ENCODE data around the gene EPM2AIP1.

The EPM2AIP1 gene

DNA sequence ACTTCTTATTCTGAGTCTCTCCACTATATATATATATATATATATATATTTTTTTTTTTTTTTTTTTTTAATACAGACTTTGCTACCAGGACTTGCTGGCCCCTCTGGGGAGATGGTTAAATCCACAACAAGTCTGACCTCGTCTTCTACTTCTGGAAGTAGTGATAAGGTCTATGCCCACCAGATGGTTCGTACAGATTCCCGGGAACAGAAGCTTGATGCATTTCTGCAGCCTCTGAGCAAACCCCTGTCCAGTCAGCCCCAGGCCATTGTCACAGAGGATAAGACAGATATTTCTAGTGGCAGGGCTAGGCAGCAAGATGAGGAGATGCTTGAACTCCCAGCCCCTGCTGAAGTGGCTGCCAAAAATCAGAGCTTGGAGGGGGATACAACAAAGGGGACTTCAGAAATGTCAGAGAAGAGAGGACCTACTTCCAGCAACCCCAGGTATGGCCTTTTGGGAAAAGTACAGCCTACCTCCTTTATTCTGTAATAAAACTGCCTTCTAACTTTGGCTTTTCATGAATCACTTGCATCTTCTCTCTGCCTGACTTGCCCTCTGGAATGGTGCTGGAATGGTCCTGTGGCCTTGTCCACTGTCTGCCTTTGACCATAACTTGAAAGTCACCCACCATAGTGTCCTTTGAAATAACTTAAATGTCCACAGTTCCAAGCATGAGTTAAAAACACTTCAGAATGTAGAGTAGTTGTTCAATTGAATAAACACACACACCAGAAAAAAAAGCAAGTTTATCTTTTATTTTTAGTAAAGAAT is 32.8 kb upstream of the EPM2AIP1 start:
- H3K4me3 ChIP-seq (ENCODE audit: control insufficient read depth, low read depth, low read length), result no peak overlapping the region
- DNase-seq (ENCODE audit: low read depth), result no peak
- TF ChIP-seq, protein P1, sequence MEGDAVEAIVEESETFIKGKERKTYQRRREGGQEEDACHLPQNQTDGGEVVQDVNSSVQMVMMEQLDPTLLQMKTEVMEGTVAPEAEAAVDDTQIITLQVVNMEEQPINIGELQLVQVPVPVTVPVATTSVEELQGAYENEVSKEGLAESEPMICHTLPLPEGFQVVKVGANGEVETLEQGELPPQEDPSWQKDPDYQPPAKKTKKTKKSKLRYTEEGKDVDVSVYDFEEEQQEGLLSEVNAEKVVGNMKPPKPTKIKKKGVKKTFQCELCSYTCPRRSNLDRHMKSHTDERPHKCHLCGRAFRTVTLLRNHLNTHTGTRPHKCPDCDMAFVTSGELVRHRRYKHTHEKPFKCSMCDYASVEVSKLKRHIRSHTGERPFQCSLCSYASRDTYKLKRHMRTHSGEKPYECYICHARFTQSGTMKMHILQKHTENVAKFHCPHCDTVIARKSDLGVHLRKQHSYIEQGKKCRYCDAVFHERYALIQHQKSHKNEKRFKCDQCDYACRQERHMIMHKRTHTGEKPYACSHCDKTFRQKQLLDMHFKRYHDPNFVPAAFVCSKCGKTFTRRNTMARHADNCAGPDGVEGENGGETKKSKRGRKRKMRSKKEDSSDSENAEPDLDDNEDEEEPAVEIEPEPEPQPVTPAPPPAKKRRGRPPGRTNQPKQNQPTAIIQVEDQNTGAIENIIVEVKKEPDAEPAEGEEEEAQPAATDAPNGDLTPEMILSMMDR (IDR thresholded peaks at IDR 0.05; ENCODE audit: control insufficient read depth, insufficient read depth, low read depth, low read length, missing control alignments), result no peak

DNA sequence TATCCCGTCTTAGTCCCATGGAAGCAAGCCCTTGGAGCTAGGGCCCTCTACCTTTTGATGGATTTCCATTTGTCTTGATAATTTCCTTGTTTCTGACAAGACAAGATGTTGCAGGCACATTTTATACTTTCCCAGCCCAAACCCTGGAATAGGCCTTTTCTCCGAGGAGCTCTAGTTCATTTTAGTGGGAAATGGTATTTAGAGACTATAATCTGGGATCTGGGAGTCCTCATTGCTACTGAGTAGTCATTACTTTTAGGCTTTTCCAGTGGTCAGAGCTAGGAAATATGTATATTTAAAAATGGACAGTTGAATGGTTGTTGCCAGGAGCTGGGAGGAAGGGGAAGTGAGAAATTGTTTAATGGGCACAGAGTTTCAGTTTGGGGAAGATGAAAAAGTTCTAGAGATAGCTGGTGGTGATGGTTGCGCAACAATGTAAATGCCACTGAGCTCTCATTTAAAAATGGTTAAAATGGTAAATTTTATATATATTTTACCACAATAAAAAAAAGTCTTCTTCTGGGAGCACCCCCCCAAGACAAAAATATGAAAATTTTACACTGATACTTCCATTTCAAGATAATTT is 32.0 kb upstream of the EPM2AIP1 start:
- no peak for DNase-seq (ENCODE audit: low read depth)
- TF ChIP-seq, protein P1 (IDR thresholded peaks at IDR 0.05; ENCODE audit: control insufficient read depth, insufficient read depth, low read depth, low read length, missing control alignments), result no peak
- H3K4me3 ChIP-seq (ENCODE audit: control insufficient read depth, low read depth, low read length), result no peak overlapping the region

DNA sequence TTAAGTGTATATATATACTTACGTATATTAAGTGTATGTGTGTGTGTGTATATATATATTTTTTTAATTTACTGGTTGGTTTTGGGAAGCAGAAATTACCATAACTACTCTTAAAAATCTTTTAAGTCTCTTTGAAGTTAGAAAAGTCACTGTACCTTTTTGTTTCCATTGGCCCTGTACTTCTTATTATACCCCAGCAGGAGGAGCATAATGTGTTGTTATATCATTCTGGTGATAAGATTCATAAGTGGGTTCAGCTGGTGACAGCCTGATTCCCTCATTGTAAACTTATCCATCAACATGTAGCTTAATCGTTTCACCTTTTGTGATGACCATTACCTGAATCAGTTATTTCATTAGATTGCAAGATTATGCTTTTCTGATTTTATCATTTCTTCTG is 31.2 kb upstream of the EPM2AIP1 start:
- TF ChIP-seq, protein P1 (IDR thresholded peaks at IDR 0.05; ENCODE audit: control insufficient read depth, insufficient read depth, low read depth, low read length, missing control alignments), result peak; percentile 32
- H3K4me3 ChIP-seq (ENCODE audit: control insufficient read depth, low read depth, low read length), result no peak overlapping the region
- no peak for DNase-seq (ENCODE audit: low read depth)

DNA sequence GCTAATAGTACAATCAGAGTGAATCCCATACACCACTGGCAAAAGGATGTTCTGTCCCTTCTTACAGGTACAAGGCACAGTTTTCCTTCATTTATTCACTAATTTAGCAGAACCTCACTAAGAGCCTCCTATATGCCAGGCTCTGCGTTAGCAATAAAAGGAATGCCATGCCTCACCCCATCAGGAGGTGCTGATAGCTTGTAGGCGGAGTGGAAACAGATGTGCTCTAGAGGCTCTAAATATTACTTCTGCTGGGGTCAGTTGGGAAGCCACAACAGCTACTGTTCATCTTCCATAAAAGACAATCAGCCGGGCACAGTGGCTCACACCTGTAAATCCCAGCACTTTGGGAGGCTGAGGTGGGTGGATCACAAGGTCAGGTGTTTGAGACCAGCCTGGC is 24.8 kb upstream of the EPM2AIP1 start:
- TF ChIP-seq, protein P1 (IDR thresholded peaks at IDR 0.05; ENCODE audit: control insufficient read depth, insufficient read depth, low read depth, low read length, missing control alignments), result no peak
- DNase-seq (ENCODE audit: low read depth), result no peak

DNA sequence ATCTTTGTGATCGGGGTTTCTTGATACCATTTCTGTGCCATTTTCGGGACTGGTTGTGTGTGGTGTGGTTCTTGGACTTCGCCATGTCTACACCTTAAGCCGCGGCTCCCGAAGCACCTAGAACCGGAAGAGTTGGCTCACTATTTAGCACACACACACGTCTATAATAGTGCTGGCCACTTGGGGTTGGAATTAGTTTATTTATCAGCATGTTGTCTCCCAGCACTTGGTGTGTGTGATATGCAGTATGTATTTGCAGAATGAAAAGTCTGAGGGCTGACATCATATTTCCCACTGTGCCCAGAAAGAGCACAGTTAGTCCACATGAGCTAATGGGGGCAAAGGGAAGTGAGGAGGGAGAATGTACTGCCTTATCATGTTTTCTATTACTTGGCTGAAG is 24.0 kb upstream of the EPM2AIP1 start:
- TF ChIP-seq, protein P1 (IDR thresholded peaks at IDR 0.05; ENCODE audit: control insufficient read depth, insufficient read depth, low read depth, low read length, missing control alignments), result no peak
- DNase-seq (ENCODE audit: low read depth), result no peak
- no peak overlapping the region for H3K4me3 ChIP-seq (ENCODE audit: control insufficient read depth, low read depth, low read length)

More for the DNA sequence above, 24.8 kb upstream of the EPM2AIP1 start:
- no peak overlapping the region for H3K4me3 ChIP-seq (ENCODE audit: control insufficient read depth, low read depth, low read length)

DNA sequence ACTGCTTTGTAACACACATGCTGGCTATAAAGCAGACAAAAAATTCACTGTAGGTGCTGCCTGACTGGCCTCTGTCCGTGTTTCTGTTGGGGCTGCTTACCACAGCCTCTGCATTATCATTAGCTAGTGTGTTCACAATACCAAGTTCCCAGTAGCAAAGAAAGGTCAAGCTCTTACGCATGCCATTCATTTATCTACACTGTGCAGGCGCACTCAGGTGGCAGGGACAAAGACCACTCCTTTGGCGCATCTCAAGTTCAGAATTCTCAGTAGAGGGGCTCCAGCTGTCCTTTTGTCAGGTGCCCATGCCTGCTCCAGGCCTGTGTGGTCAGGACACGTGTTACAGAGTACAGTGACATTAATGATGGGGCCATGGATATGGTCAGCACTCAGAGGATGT is 22.7 kb upstream of the EPM2AIP1 start:
- DNase-seq (ENCODE audit: low read depth), result no peak
- TF ChIP-seq, protein P1 (IDR thresholded peaks at IDR 0.05; ENCODE audit: control insufficient read depth, insufficient read depth, low read depth, low read length, missing control alignments), result no peak
- H3K4me3 ChIP-seq (ENCODE audit: control insufficient read depth, low read depth, low read length), result no peak overlapping the region

All from AG09309 (cell line).